ENCODE measurements around the gene VPS9D1.
"Not testable (repeated sequence)": the region's sequence is repeated elsewhere in the genome, so short reads cannot be mapped to it uniquely, and the experiment has no call there.

The VPS9D1 gene

DNA sequence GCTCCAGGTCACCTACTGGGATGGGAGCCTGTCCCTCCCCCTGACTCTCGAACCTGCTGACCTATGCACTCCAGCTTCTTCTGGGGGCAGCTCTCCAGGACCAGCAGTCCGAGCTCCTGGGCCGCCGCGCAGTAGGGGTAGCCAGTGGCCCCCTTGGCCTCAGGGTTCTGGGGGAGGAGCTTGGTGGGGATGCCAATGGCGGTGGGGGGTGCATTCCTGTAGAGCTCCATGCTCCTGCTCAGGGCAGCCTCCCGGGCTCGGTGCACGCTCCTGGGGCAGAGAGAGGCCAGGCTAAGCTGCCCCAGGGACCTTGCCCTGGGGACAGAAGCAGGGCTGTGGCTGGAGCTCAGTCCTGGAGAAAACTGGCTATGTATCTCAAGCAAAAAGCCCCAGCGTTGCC lies 11.5 kb downstream of the VPS9D1 start:
- no peak for DNase-seq

DNA sequence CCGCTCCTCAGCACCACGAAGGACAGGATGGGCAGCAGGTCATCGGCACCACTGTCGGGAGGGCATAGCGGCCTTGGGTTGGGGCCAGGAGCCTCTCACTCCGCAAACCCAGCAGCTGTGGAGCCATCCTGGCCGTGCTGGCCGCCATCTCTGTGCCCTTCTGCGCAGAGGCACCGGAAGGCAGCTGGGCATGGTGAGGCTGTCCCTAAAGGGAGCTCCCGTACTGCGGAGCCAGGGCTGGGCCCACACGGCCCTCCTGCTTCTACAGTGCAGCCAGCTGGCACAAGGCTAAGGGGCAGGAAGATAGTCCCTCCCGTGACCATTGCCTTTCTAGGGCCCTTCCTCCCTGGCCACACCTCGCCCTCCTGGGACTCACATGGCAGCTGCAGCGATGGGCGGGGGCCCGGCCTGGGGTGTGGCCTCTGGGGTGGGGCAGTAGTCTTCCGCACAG lies 12.2 kb downstream of the VPS9D1 start:
- no peak for DNase-seq

DNA sequence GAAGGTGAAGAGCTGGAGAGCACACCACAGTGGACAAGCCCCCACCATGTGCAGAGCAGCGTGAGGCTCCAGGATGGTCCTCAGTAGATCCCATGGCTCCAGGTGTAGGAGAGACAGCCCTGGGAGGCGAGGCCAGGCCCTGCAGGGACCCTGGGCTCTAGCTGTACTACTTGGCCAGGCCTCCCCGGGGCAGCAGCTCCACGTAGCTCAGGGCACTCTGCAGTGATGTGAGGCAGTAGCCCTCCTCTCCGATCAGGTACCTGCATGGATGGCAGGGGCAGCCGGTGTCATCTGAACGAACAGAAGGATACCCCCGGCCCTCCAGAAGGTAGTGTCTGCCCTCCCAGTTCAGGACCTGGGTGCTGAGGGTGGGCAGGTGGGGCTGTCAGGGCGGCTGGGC lies 13.0 kb downstream of the VPS9D1 start:
- DNase-seq = no peak

DNA sequence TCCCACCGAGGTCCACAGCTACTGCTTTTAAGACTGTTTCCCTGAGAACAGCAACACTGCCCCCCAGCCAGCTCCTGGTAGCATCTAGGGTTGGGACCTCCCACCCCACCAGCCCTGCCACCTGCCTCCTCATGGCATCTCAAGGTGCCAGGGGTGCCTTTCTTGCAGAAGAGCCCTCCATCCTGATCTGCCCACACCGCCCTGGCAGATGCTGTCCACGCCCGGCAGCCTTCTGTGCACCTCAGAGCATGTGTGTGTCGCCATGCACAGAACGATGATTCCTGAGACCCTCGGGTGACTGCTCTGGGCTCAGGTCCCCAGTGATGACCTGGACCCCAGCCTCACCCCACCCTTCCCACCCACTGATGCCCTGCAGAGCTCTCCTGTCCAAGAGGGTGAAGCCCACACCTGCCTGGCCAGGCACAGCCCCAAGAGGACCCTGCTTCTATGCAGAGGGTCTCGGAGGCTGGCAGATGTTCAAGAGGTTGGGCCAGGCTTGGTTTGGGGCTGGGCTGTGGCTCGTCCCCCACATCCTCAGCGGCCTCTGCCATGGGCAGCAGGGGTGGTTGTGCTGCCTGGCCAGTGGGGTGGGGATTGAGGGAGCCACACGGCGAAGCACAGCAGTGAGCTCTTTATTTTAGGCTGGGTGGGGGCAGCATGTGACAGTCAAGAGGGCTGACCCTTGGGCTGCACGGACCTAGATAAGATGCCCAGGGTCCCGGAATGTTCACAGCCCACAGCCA lies 14.0 kb downstream of the VPS9D1 start:
- no peak for DNase-seq

DNA sequence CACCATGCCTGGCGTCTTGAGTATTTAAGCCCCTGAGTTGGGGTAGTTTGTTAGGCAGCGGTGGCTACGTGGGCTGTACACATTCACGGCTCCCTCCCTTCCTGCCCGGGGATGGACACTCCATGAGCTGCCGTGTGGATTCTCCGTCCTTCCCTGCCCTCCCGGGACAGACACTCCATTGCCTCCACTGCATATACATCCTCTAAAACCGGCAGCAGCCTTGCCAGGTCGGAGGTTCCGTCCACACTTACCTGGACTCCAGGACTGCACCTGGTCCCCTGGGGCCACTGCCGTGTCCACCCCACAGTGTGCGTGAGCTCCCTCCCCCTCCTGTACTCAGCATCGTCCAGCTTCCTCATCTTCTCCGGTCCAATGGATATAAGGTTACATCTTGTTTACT lies 15.7 kb downstream of the VPS9D1 start:
- no peak for DNase-seq

DNA sequence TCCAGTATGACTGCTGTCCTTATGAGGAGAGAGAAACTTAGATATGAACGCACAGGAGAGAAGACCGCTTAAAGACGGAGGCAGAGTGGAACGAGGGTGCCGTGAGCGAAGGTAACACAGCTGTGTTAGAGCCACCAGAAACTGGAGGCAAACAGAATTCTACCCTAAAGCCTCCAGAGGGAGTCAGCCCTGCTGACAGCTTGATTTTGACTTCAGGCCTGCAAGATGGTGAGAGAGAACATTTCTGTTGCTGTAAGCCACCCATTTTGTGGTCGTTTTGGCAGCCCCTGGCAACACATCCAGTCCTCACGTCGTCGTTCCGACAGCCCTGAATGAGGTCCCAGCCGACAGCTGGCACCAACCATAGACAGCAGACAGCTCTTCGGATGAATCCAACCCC lies 16.4 kb downstream of the VPS9D1 start:
- DNase-seq = no peak

DNA sequence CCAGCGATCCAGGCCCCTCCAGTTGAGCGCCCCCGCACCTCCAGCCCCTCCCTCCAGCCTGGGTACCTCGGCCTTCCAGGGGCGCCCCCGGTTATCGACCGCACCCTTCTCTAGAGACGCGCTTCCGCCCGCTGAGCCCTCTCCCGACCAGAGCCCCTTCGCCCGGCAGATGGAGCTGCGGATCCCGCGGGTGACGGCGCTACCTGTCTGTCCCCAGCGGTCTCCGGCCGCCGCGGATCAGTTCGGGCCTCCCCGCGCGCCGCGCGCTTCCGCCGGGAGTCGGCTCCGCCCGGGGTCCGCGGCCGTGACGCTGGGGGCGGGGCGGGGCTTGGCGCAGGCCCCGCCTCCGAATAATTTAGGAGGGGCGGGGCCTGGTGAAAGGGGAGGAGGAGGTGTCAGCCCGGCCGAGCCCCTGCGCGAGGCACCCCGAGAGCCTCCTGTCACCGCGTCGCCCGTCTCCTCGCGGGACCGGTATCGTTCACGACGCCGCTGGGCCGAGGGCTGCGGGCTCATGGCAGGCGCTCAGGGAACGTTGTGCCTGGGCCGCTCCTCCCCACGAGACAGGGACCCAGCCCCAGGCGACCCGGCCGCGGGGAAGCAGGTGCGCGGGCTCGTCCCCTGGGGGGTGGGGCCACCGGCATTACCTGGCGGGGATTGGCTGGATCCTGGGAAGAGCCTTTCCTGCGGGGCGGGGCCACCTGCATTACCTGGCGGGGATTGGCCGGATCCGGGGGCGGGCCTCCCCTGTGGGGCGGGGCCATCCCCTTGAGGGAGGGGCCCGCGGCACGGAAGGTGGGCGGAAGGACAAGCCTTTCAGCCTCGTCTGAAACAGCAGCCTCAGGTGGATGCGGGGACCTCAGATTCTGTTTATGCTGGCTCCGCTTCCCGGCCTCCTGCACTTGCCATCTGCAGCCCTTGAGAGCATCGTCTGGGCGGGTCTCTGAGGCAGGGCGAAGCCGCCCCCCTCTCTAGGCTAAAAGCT lies 19.0 kb downstream of the VPS9D1 start, which contains the start of gene SPATA2L:
SPATA2L (minus strand) TSS at position 281 of the 982 bp plus-strand sequence. CDS start 473 bp downstream, outside the sequence.
- peak; percentile 98 for DNase-seq

DNA sequence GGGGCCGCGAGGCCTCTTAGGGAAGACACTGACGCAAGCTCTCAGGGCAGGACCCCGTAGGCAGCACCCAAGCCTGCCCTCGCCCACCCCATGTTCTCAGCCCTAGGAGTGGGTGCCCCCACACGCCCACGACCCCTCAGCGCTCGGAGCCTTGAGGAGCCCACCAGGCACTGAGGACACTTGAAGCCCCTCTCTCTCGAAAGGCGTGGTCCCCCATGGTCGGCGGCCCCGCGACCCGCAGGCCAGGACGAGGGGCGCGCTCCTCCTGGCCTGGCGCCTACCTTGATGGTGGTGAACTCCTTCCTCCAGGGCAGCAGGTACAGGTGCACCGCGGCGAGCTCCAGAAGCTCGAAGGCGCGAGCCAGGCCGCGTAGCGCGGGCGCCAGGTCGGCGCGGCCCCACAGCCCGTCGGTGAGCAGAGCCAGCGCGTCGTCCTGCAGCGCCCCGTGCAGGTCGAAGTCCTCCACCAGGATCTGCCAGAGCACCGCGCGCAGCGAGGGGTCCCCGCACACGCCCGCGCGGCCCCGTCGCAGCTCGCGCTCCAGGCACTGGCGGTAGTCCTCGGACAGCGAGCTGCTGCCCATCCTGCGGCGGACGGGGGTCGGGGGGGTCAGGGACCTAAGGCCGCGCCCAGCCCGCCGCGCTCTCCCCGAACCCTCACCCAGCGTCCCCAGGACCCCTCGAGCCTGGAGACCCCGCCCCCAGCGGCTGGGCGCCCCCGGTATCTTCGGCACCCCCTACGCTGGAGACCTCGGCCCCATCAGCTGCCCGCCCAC lies 19.9 kb downstream of the VPS9D1 start:
- peak; percentile 48 for DNase-seq

DNA sequence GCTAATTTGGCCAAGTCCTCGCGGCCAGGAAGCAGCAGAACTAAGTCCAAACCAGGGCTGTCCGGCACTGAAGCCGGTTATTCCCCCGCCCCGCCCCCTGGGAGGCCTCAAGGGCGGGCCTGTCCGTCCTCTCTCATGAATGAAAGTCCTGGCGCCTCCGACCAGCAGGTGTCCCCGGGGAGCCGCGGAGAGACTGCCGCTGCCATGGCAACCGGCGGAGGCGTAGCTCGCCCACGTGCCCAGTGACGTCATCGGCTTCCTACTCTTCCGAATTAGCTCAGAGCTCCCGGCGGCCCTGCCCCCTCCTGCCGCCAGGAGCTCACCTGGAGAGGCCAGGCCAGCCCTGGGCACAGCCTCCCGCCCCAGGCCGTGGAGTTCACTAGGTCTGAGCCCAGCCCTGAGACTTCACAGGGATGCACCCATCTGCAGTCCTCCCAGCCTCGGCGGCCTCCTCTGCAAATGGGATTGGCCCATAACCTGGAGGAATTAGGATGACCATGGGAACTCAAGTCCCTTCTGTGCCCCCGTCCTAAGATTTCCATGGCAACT lies 20.5 kb downstream of the VPS9D1 start:
- DNase-seq = peak; percentile 97

DNA sequence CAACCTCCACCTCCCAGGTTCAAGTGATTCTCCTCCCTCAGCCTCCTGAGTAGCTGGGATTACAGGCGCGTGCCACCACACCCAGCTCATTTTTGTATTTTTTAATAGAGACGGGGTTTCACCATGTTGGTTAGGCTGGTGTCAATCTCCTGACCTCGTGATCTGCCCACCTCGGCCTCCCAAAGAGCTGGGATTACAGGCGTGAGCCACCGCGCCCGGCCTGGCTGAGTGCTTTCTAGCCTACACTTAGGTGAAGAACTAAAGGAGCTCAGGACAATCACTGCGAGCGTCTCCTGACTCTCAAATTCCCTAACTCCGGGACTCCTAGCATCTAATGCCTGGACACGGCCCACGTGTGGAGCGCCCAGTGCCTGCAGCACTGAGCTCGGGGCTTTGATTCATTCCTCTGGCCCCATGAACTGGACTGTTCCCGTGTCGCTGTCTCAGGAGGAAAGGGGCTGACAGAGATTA lies 21.0 kb downstream of the VPS9D1 start:
- not testable (repeated sequence) for DNase-seq

DNA sequence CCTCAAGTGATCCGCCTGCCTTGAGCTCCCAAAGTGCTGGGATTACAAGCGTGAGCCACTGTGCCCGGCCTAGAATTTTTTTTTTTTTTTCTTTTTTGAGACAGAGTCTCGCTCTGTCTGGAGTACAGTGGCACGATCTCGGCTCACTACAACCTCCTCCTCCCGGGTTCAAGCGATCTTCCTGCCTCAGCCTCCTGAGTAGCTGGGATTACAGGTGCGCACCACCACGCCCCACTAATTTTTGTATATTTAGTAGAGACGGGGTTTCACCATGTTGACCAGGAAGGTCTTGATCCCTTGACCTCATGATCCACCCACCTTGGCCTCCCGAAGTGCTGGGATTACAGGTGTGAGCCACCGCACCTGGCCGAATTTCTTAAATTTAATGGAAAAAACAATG lies 22.0 kb downstream of the VPS9D1 start:
- not testable (repeated sequence) for DNase-seq

DNA sequence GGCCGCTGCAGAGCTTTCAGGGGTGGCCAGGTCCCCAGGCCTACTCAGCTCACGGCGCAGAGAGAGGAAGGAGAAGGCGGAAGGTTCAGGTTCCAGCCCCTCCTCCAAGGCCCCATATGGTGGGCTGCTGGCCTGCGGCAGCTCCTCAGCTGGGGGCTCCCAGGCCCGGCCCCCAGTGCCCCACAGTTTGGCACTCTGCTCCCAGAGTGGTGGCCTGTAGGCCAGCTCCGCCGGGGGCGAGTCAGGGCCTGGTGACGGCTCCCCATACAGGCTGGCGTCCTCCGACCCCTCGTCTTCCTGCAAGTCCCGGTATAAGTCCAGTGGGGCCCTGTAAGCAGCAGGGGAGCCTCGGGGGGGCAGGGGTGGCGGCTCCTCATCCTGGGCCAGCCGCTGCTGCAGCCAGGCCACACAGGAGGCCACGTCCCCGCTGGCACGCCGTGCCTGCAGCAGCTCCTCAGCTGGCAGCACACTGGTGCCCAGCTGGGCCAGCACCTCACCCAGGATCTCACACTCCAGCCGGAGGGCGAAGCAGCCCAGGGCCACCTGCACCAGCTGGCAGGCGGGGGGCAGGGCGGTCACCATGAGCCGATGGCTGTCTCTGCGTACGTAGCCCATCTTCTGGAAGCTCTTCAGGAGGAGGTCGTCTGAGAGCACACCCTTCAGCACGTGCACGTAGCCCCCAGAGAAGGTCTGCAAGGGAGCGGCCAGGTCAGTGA lies 22.9 kb downstream of the VPS9D1 start:
- no peak for DNase-seq

DNA sequence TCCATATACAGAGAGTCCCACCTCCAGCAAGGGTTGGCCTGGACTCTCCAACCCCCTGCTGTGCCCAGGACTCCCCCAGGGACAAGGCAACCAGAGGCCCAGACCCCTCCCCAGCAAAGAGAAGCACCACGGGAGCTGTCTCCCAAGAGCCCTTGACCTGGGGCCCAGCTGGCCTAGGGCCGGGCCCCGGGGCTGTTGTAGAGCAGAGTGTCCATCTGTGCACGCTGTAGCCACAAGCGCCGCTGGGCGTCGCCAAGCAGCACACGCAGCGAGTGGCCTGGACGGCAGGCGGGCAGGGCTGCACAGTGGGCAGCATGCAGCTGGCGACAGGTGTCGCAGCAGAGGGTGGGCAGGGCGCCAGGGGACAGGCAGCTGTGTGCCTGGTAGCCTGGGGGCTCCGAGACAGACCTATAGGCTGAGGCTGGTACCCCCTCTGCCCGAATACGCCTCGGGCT lies 23.5 kb downstream of the VPS9D1 start:
- no peak for DNase-seq

DNA sequence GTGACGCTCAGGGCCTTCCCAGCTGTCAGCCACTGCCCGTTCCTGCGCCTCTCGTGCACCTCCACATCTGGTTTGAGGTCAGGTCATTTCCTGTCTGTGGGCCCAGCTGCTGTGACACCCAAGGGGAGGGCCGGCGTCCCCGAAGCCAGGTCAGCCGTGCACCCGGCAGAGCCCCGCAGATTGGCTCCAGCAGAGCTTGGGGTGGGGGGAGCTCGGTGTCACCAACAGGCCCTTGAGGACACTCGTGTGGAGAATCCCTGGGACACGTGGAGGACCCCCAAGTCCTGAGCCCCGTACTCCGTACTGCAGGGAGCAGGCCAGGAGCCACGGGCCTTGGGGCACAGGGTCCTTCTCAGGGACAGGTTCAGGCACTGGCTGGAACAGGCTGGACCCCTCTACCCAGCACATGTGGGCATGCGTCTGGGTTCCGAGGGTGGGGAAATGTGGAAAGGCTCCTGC lies 24.0 kb downstream of the VPS9D1 start:
- no peak for DNase-seq

DNA sequence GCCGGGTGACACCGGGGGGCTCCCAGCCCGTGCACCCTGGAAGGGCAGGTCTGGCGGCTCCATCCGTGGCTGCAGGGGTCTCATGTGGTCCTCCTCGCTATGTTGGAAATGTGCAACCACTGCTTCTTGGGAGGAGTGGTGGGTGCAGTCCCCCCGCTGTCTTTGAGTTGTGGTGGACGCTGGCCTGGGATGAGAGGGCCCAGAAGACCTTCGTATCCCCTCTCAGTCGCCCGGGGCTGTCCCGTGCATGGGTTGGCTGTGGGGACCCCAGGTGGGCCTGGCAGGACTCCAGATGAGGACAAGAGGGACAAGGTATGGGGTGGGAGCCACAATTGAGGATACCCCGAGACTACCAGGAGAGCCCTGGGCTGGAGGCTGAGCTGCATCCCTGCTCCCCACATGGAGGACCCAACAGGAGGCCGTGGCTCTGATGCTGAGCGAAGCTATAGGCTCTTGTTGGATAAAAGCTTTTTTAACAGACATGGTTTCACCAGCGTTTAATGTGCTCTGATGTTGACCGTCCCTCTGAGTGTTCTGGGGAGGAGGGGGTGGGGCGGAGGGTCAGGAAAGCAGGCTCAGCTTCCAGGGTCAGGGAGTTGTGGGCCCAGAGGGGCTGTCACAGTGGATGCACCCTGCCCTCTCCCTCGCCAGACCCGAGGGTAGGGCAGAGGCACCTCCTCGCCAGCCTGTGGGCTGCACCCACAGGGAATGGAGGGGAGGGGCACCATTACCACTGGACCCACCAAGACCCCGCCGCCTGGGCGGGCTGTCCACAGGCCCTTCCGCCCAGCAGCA lies 24.6 kb downstream of the VPS9D1 start:
- DNase-seq = peak; percentile 3

DNA sequence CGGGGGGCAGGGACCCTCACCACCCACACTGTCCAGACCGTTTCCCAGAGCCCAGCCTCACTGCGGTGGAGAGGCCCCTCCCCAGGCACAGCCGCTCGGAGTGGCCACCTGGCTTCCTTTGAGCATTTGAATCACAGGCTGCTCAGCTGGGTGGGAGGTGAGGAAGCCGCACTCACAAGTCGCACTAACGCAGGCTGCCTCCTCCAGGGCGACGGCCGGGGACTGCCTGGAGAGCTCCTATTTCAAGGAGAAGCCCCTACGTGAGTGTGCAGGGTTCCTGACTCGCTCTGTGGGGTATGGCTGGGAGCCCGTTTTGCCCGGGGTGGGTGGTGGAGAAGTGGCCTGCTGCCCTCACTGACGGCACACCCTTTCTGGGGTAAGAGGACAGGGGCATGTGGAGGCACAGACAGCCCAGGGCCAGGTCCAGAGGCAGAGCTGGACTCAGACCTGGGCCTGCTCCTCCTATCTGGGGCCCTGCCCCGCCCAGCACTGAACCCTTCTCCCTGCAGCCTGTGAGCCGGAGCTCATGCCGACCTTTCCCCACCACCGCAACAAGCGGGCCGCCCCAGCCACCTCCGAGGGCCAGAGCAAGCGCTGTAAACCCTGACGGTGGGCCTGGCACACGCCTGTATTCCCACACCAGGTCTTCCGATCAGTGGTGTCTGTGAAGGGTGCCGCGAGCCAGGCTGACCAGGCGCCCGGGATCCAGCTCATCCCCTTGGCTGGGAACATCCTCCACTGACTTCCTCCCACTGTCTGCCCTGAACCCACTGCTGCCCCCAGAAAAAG lies 25.4 kb downstream of the VPS9D1 start:
- DNase-seq = no peak

DNA sequence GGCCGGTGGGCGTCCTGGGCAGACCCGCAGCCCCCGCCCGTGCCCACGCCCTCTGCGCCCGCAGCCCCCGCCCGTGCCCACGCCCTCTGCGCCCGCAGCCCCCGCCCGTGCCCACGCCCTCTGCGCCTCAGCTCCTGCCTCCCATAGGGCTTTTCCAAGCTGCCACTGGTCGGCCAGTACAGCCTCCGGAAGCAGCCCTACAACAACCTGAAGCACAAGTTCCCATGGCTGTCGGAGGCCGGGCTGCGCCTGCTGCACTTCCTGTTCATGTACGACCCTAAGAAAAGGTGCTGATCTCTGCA lies 26.0 kb downstream of the VPS9D1 start:
- DNase-seq = not testable (repeated sequence)

DNA sequence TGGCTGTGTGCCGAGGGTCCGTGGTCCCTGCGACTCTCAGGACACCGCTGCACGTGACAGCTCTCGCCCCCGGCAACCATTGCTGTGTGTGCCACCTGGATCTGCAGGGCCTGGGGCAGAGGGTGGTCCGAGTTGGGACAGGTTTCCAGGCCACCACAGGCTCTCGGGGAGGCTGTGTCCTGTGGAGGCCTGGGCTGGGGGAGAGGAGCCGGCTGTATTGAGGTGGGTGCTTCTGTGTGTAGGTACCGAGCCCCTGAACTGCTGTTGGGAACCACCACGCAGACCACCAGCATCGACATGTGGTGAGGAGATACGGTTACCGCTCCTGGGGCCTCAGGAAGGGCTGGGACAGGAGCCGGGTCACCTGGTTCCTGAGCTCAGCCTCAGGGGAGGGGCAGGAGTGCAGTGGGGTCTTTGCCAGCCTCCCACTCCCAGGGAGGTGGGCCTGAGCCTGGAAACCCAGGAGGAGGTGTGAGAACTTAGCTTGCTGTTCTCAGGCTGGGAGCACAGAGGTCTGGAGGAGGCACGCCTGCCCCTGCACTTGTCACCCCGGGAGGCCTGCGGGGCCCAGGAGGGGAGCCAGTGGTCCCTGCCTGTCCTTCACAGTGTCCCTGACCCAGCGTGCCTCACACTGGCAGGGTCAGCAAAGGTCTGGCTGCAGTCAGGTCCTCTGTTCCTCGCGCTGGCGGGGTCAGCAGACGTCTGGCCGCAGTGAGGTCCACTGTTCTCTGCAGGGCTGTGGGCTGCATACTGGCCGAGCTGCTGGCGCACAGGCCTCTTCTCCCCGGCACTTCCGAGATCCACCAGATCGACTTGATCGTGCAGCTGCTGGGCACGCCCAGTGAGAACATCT lies 26.5 kb downstream of the VPS9D1 start:
- no peak for DNase-seq

DNA sequence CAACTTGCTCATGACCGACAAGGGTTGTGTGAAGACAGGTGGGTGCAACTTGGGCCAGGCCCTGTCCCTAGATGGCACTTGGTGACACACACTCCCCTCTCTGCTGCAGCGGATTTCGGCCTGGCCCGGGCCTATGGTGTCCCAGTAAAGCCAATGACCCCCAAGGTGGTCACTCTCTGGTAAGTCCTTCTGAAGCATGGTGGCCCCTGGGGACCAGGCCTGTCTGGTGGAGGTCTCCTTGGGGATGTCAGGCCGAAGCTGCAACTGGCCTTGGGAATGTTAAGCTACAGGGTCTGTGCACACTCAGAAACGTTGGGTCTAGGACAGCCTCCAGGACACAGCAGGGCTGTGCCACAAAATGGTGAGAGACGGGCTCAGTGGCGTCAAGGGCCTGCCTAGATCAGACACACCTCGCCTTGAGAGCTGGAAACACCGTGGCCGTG lies 27.4 kb downstream of the VPS9D1 start:
- DNase-seq = no peak
